RWPE1 (cell line): ENCODE data around the gene ZRANB1.

Experiments
- CTCF ChIA-PET: fragments of 350-600 bp; sonication (Branson Sonifier 250); formaldehyde crosslinking; extraction: SDS; loops from one replicate; lab custom pipeline; 2021; lab: Yijun Ruan, JAX
- POLR2A ChIA-PET: fragments of 400-600 bp; formaldehyde crosslinking; extraction: SDS; loops from one replicate; lab custom pipeline; 2020; ENCODE audit warnings: antibody characterized with exemption; ENCODE audit not compliant: low non-redundant PET; lab: Yijun Ruan, JAX
- DNase-seq: peaks from one replicate; pipeline ENCODE4 v3.0.0; 2012; ENCODE audit warnings: low spot score
- H3K27ac ChIP-seq: fragments of 450-650 bp; 2 replicates; pipeline ENCODE4 v1.5.1; 2017
- CTCF ChIP-seq: fragments of 450-650 bp; conservative IDR thresholded peaks from 2 replicates; pipeline ENCODE4 v1.5.1; 2017; ENCODE audit warnings: low read depth, mild to moderate bottlenecking

ZRANB1 gene

GRCh38 chr10:124941823-124942222 is at the start of gene ZRANB1:
ZRANB1 (plus strand) TSS chr10:124942123; CDS start chr10:124942494, 371 bp downstream.
- no peak for TF ChIP-seq CTCF
- ChIA-PET CTCF (interaction anchor here (0.6 kb wide), 1 partner anchor 22 kb away, joined by 3 read pairs; no protein-coding TSS in a partner anchor), POLR2A (no interaction called here)
- DNase-seq = no peak
- H3K27ac ChIP-seq = no peak within 1 kb of the TSS

GRCh38 chr10:124892905-124893304 is 49.0 kb upstream of the ZRANB1 start:
- ChIA-PET POLR2A (no interaction called here), CTCF (interaction anchor here (0.7 to 1.1 kb wide), 2 partner anchors 8 to 10 kb away, joined by 3 read pairs; no protein-coding TSS in a partner anchor)
- H3K27ac ChIP-seq = no peak overlapping the region
- no peak for TF ChIP-seq CTCF
- no peak for DNase-seq

- no peak for TF ChIP-seq CTCF
- DNase-seq = no peak
- CTCF ChIA-PET = interaction anchor here (0.6 to 0.7 kb wide), 2 partner anchors 889 to 900 kb away, joined by 3 read pairs; no protein-coding TSS in a partner anchor
- POLR2A ChIA-PET = no interaction called here
- H3K27ac ChIP-seq = no peak overlapping the region
Observed at GRCh38 chr10:124894569-124895215, 47.2 kb upstream of the ZRANB1 start.

- no peak for DNase-seq
- ChIA-PET POLR2A (no interaction called here), CTCF (interaction anchor here (0.6 to 0.7 kb wide), 2 partner anchors 76 to 1356 kb away, joined by 3 to 4 read pairs; no protein-coding TSS in a partner anchor)
Observed at GRCh38 chr10:124896751-124897150, 45.2 kb upstream of the ZRANB1 start.

GRCh38 chr10:124898471-124898870 is 43.5 kb upstream of the ZRANB1 start:
- no peak overlapping the region for H3K27ac ChIP-seq
- TF ChIP-seq CTCF = no peak
- no peak for DNase-seq
- ChIA-PET POLR2A (interaction anchor here (0.6 kb wide), 1 partner anchor 117 kb away, joined by 3 read pairs; no protein-coding TSS in a partner anchor), CTCF (no interaction called here)

More at GRCh38 chr10:124896751-124897150, 45.2 kb upstream of the ZRANB1 start:
- TF ChIP-seq CTCF = no peak
- no peak overlapping the region for H3K27ac ChIP-seq

GRCh38 chr10:124899151-124899550 is 42.8 kb upstream of the ZRANB1 start:
- ChIA-PET POLR2A (no interaction called here), CTCF (no interaction called here)
- TF ChIP-seq CTCF = no peak
- H3K27ac ChIP-seq = no peak overlapping the region
- no peak for DNase-seq
